Loucy (cell line): ENCODE data around the gene CNTNAP2.

ENCODE experiments used
- H2AFZ ChIP-seq: fragments of 200-600 bp; sonication (generic); 2 replicates; pipeline ENCODE4 v1.6.0; 2016; ENCODE audit warnings: antibody characterized with exemption, mild to moderate bottlenecking, low read length, moderate library complexity
- H3F3A ChIP-seq: fragments of 200-600 bp; 2 replicates; pipeline ENCODE4 v1.6.0; 2016; ENCODE audit warnings: antibody characterized with exemption, low read depth, mild to moderate bottlenecking
- H3K27me3 ChIP-seq: fragments of 200-600 bp; sonication (generic); 2 replicates; pipeline ENCODE4 v1.6.1; 2014; ENCODE audit warnings: low read length, mild to moderate bottlenecking; ENCODE audit not compliant: insufficient read depth, poor library complexity, severe bottlenecking
- H3K36me3 ChIP-seq: fragments of 200-600 bp; sonication (generic); 2 replicates; pipeline ENCODE4 v1.6.1; 2016; ENCODE audit warnings: low read length; ENCODE audit not compliant: insufficient read depth
- H3K4me1 ChIP-seq: fragments of 200-600 bp; sonication (generic); 2 replicates; pipeline ENCODE4 v1.5.1; 2014; ENCODE audit warnings: low read length, mild to moderate bottlenecking; ENCODE audit not compliant: insufficient read depth, poor library complexity, severe bottlenecking
- H3K4me2 ChIP-seq: fragments of 200-600 bp; sonication (generic); 2 replicates; pipeline ENCODE4 v1.6.0; 2014; ENCODE audit warnings: antibody characterized with exemption, low read length, low read depth, mild to moderate bottlenecking; ENCODE audit not compliant: poor library complexity, severe bottlenecking
- H3K4me3 ChIP-seq: fragments of 200-600 bp; sonication (generic); 2 replicates; pipeline ENCODE4 v1.5.1; 2014; ENCODE audit warnings: low read length, mild to moderate bottlenecking, mixed read lengths; ENCODE audit not compliant: poor library complexity, severe bottlenecking
- H3K79me2 ChIP-seq: fragments of 200-600 bp; sonication (generic); 2 replicates; pipeline ENCODE4 v1.6.1; 2014; ENCODE audit warnings: low read length; ENCODE audit not compliant: insufficient read depth
- H3K9ac ChIP-seq: fragments of 200-600 bp; sonication (generic); 2 replicates; pipeline ENCODE4 v1.6.0; 2014; ENCODE audit warnings: mild to moderate bottlenecking, low read depth, low read length, moderate library complexity; ENCODE audit not compliant: poor library complexity, severe bottlenecking
- H3K9me2 ChIP-seq: fragments of 200-600 bp; sonication (generic); replicated peaks from 2 replicates; pipeline ENCODE4 v1.6.1; 2016; ENCODE audit warnings: low read depth, low read length, mixed read lengths
- H3K9me3 ChIP-seq: fragments of 200-600 bp; sonication (generic); 2 replicates; pipeline ENCODE4 v1.6.1; 2014; ENCODE audit warnings: mild to moderate bottlenecking, antibody characterized with exemption, low read length, low read depth; ENCODE audit not compliant: insufficient read depth
- H4K20me1 ChIP-seq: fragments of 200-600 bp; sonication (generic); 2 replicates; pipeline ENCODE4 v1.6.0; 2014; ENCODE audit warnings: antibody characterized with exemption, low read length, mild to moderate bottlenecking; ENCODE audit not compliant: insufficient read depth, poor library complexity, severe bottlenecking
- CTCF ChIP-seq: fragments of 200-600 bp; sonication (generic); conservative IDR thresholded peaks from 2 replicates; pipeline ENCODE4 v1.5.1; 2014; ENCODE audit warnings: mild to moderate bottlenecking, antibody characterized with exemption, low read length
- EZH2phosphoT487 ChIP-seq: fragments of 200-600 bp; IDR thresholded peaks from 2 replicates; pipeline ENCODE4 v1.6.1; 2018; ENCODE audit warnings: antibody characterized with exemption, mild to moderate bottlenecking, moderate library complexity, borderline replicate concordance

Gene CNTNAP2

GRCh38 chr7:147394329-147394728, 1277.7 kb downstream of the CNTNAP2 start:
- H3K4me1 ChIP-seq: no peaks in the 10 kb centered on the region
- H3K36me3 ChIP-seq: no peaks in the 10 kb centered on the region
- H3K79me2 ChIP-seq: no peaks in the 10 kb centered on the region
- H3K27me3 ChIP-seq: no peaks in the 10 kb centered on the region
- H2AFZ ChIP-seq: no peak overlapping the region
- H3F3A ChIP-seq: no peaks in the 10 kb centered on the region
- H3K9ac ChIP-seq: no peak overlapping the region
- peaks cover 4% of the 10 kb centered on the region; the same call in 1 of the 2 replicates for H3K9me3 ChIP-seq
- TF ChIP-seq CTCF: no peak
- H3K4me3 ChIP-seq: no peak overlapping the region
- H3K4me2 ChIP-seq: no peak overlapping the region
- no peaks in the 10 kb centered on the region for H3K9me2 ChIP-seq
- no peaks in the 10 kb centered on the region for H4K20me1 ChIP-seq

GRCh38 chr7:147400221-147400689, 1283.7 kb downstream of the CNTNAP2 start:
- no peak overlapping the region for H3K4me2 ChIP-seq
- no peak overlapping the region for H2AFZ ChIP-seq
- H3K79me2 ChIP-seq: no peaks in the 10 kb centered on the region
- TF ChIP-seq EZH2phosphoT487 (no peak), CTCF (no peak)
- H3K9ac ChIP-seq: no peak overlapping the region
- no peak overlapping the region for H3K4me3 ChIP-seq
- H3K4me1 ChIP-seq: no peaks in the 10 kb centered on the region
- H3K27me3 ChIP-seq: no peaks in the 10 kb centered on the region
- H3K9me2 ChIP-seq: no peaks in the 10 kb centered on the region
- no peaks in the 10 kb centered on the region for H4K20me1 ChIP-seq
- no peaks in the 10 kb centered on the region for H3K9me3 ChIP-seq
- H3F3A ChIP-seq: no peaks in the 10 kb centered on the region
- no peaks in the 10 kb centered on the region for H3K36me3 ChIP-seq

GRCh38 chr7:147400925-147401324, 1284.3 kb downstream of the CNTNAP2 start:
- Histone ChIP-seq H3K36me3 (no peaks in the 10 kb centered on the region), H3K9ac (no peak overlapping the region), H3K4me1 (no peaks in the 10 kb centered on the region), H3K9me3 (no peaks in the 10 kb centered on the region), H3K79me2 (no peaks in the 10 kb centered on the region), H3K4me2 (no peak overlapping the region), H3K27me3 (no peaks in the 10 kb centered on the region), H4K20me1 (no peaks in the 10 kb centered on the region), H3K4me3 (no peak overlapping the region), H2AFZ (no peak overlapping the region), H3K9me2 (no peaks in the 10 kb centered on the region), H3F3A (no peaks in the 10 kb centered on the region)
- TF ChIP-seq CTCF: no peak
- no peak for TF ChIP-seq EZH2phosphoT487
